DOHH2 (cell line): ENCODE measurements around the gene CARMIL3.

Experiments used
- EZH2phosphoT487 ChIP-seq: fragments of 200-600 bp; sonication (generic); IDR thresholded peaks from 2 replicates; pipeline ENCODE4 v1.6.1; 2017; ENCODE audit warnings: borderline replicate concordance, mild to moderate bottlenecking, antibody characterized with exemption, low read length, moderate library complexity, mixed read lengths
- TF ChIP-seq, protein P1 (sequence below): fragments of 200-600 bp; sonication (generic); IDR thresholded peaks from one replicate; pipeline ENCODE4 v1.5.1; 2014; ENCODE audit warnings: antibody characterized with exemption, mild to moderate bottlenecking, low read depth, low read length; ENCODE audit not compliant: poor library complexity, severe bottlenecking

DNA sequence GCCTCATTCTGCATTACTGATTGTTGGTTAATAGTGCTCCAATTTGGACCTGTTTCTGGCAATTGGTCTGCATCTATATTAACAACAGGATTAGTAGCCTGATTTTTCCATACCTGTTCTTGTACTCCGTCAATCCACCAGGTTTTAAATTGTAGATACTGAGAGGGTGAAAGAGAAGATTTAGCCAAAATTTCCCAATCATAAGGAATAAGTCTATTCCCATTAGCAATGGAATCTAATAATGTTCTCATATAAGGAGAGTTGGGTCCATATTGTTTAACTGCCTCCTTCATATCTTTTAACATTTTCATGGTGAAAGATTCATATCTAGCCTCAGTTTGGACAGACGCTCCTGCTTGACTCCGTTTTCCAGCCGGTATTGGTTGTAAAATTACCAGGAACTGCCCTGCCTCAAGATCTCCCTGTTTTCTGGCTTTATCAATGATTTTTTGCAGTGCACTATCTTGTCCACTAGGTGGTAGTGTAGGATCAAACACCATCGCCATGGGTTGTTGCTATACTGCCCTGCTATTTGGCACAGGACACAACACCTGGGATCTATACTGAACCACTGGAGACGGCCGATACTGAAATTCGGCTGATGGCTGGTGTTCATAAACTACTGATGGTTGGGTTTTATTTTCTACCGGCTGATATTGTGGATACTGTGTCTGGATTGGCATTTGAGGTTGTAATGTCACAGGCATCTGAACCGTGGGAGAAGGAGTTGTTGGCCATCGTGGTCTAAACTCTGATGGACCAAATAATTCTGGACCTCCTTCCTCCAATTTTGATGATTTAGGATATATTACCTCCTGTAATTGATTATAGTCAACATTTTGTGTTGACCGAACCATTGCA, 37.9 kb upstream of the CARMIL3 start:
- TF ChIP-seq, protein P1, sequence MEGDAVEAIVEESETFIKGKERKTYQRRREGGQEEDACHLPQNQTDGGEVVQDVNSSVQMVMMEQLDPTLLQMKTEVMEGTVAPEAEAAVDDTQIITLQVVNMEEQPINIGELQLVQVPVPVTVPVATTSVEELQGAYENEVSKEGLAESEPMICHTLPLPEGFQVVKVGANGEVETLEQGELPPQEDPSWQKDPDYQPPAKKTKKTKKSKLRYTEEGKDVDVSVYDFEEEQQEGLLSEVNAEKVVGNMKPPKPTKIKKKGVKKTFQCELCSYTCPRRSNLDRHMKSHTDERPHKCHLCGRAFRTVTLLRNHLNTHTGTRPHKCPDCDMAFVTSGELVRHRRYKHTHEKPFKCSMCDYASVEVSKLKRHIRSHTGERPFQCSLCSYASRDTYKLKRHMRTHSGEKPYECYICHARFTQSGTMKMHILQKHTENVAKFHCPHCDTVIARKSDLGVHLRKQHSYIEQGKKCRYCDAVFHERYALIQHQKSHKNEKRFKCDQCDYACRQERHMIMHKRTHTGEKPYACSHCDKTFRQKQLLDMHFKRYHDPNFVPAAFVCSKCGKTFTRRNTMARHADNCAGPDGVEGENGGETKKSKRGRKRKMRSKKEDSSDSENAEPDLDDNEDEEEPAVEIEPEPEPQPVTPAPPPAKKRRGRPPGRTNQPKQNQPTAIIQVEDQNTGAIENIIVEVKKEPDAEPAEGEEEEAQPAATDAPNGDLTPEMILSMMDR: peak; percentile 86
- TF ChIP-seq EZH2phosphoT487: no peak
